Hematopoietic multipotent progenitor cell treated with erythropoietin and hydrocortisone succinate and interleukin-3 and kit ligand, for 17 days (in vitro differentiated cells): ENCODE data around the gene DHH.
"Not testable (repeated sequence)": the region's sequence is repeated elsewhere in the genome, so short reads cannot be mapped to it uniquely, and the experiment has no call there.

Experiments
- DNase-seq: peaks from one replicate; pipeline ENCODE4 v3.0.0-alpha.2; 2015; ENCODE audit warnings: low spot score

Gene DHH

GRCh38 chr12:49070971-49071370 lies 23.6 kb downstream of the DHH start:
- no peak for DNase-seq

- peak; percentile 98 for DNase-seq
These were observed 24.9 kb downstream of the DHH start, which contains the start of gene RHEBL1 for GRCh38 chr12:49069507-49070346. Gene RHEBL1 (minus strand): TSS chr12:49069979. CDS start chr12:49069785, 194 bp downstream.

GRCh38 chr12:49068879-49069506 lies 25.6 kb downstream of the DHH start:
- no peak for DNase-seq

GRCh38 chr12:49066120-49066519 lies 28.5 kb downstream of the DHH start:
- no peak for DNase-seq

GRCh38 chr12:49064767-49065152 lies 29.8 kb downstream of the DHH start:
- DNase-seq = no peak

GRCh38 chr12:49061916-49062315 lies 32.7 kb downstream of the DHH start:
- not testable (repeated sequence) for DNase-seq

- no peak for DNase-seq
These were observed 33.4 kb downstream of the DHH start for GRCh38 chr12:49061157-49061650.

GRCh38 chr12:49060237-49061156 lies 34.1 kb downstream of the DHH start, which contains the start of gene KMT2D:
Gene KMT2D (minus strand): TSS chr12:49060794. CDS start chr12:49055324, 5,470 bp downstream.
- DNase-seq = peak; percentile 94

GRCh38 chr12:49059299-49060171 lies 35.1 kb downstream of the DHH start:
- peak; percentile 80 for DNase-seq

- DNase-seq = no peak
These were observed 35.6 kb downstream of the DHH start for GRCh38 chr12:49059045-49059298.

GRCh38 chr12:49058366-49059044 lies 36.1 kb downstream of the DHH start:
- peak; percentile 36 for DNase-seq

GRCh38 chr12:49057888-49058287 lies 36.7 kb downstream of the DHH start:
- DNase-seq = peak; percentile 29

- peak; percentile 73 for DNase-seq
These were observed 38.4 kb downstream of the DHH start for GRCh38 chr12:49055978-49056754.

- DNase-seq = no peak
These were observed 39.5 kb downstream of the DHH start for GRCh38 chr12:49055092-49055491.

GRCh38 chr12:49054524-49054923 lies 40.1 kb downstream of the DHH start:
- no peak for DNase-seq

- DNase-seq = no peak
These were observed 40.5 kb downstream of the DHH start for GRCh38 chr12:49054096-49054495.

GRCh38 chr12:49052451-49053208 lies 42.0 kb downstream of the DHH start:
- no peak for DNase-seq

- no peak for DNase-seq
These were observed 42.7 kb downstream of the DHH start for GRCh38 chr12:49051777-49052438.

- DNase-seq = no peak
These were observed 43.2 kb downstream of the DHH start for GRCh38 chr12:49051373-49051764.
